Superior temporal gyrus (tissue), 1 donor: ENCODE measurements around the gene PTRHD1.
"Not testable (repeated sequence)": the region's sequence is repeated elsewhere in the genome, so short reads cannot be mapped to it uniquely, and the experiment has no call there.

Source experiments
- DNase-seq: peaks from one replicate; pipeline ENCODE4 v3.0.0-alpha.2; 2016; ENCODE audit errors: extremely low spot score

Gene PTRHD1

GRCh38 chr2:24809316-24810007 is 16.3 kb upstream of the PTRHD1 start:
- no peak for DNase-seq

GRCh38 chr2:24806661-24807036 is 13.5 kb upstream of the PTRHD1 start:
- no peak for DNase-seq

GRCh38 chr2:24805811-24806660 is 12.8 kb upstream of the PTRHD1 start:
- not testable (repeated sequence) for DNase-seq

- not testable (repeated sequence) for DNase-seq
Measured at GRCh38 chr2:24800487-24800886, 7.3 kb upstream of the PTRHD1 start.

- DNase-seq = no peak
Measured at GRCh38 chr2:24797644-24798043, 4.5 kb upstream of the PTRHD1 start.

- DNase-seq = no peak
Measured at GRCh38 chr2:24793761-24794435, 707 bp upstream of the PTRHD1 start.

- no peak for DNase-seq
Measured at GRCh38 chr2:24792542-24792873, 683 bp downstream of the PTRHD1 start.

GRCh38 chr2:24791452-24791851 is 1.7 kb downstream of the PTRHD1 start:
- no peak for DNase-seq

GRCh38 chr2:24788816-24789215 is 4.4 kb downstream of the PTRHD1 start:
- no peak for DNase-seq

- no peak for DNase-seq
Measured at GRCh38 chr2:24787532-24787931, 5.7 kb downstream of the PTRHD1 start.

GRCh38 chr2:24785671-24786321 is 7.4 kb downstream of the PTRHD1 start:
- no peak for DNase-seq

- no peak for DNase-seq
Measured at GRCh38 chr2:24783641-24784040, 9.6 kb downstream of the PTRHD1 start.

GRCh38 chr2:24779116-24779515 is 14.1 kb downstream of the PTRHD1 start:
- DNase-seq = no peak

GRCh38 chr2:24774373-24774772 is 18.8 kb downstream of the PTRHD1 start:
- DNase-seq = no peak

- DNase-seq = no peak
Measured at GRCh38 chr2:24771764-24772586, 21.2 kb downstream of the PTRHD1 start.

GRCh38 chr2:24771061-24771460 is 22.1 kb downstream of the PTRHD1 start:
- no peak for DNase-seq

GRCh38 chr2:24768601-24769000 is 24.6 kb downstream of the PTRHD1 start:
- DNase-seq = no peak

- no peak for DNase-seq
Measured at GRCh38 chr2:24768013-24768412, 25.2 kb downstream of the PTRHD1 start.

- DNase-seq = no peak
Measured at GRCh38 chr2:24766609-24767008, 26.6 kb downstream of the PTRHD1 start.

GRCh38 chr2:24763843-24764242 is 29.3 kb downstream of the PTRHD1 start:
- no peak for DNase-seq

GRCh38 chr2:24762518-24762917 is 30.7 kb downstream of the PTRHD1 start:
- DNase-seq = no peak
